ENCODE data around the gene CCDC137.

CCDC137 gene

GRCh38 chr17:81683584-81684441 lies 17.3 kb downstream of the CCDC137 start, which contains the start of the genes ARL16 and HGS:
Gene ARL16, minus strand, starts transcription at chr17:81683797. Its CDS starts 44 bp downstream, at chr17:81683753.
Gene HGS, plus strand, starts transcription at chr17:81684011. Its CDS starts 56 bp downstream, at chr17:81684067.
- peak; percentile 98 for DNase-seq

GRCh38 chr17:81684442-81684911 lies 17.9 kb downstream of the CCDC137 start:
- no peak for DNase-seq

GRCh38 chr17:81685108-81685507 lies 18.6 kb downstream of the CCDC137 start:
- peak; percentile 73 for DNase-seq

- no peak for DNase-seq
These were observed 20.1 kb downstream of the CCDC137 start for GRCh38 chr17:81686614-81687013.

GRCh38 chr17:81687770-81688541 lies 21.4 kb downstream of the CCDC137 start:
- no peak for DNase-seq

GRCh38 chr17:81688616-81689015 lies 22.1 kb downstream of the CCDC137 start:
- no peak for DNase-seq

GRCh38 chr17:81690066-81690465 lies 23.5 kb downstream of the CCDC137 start:
- no peak for DNase-seq

GRCh38 chr17:81690549-81690948 lies 24.0 kb downstream of the CCDC137 start:
- DNase-seq: no peak

- DNase-seq: no peak
These were observed 24.7 kb downstream of the CCDC137 start for GRCh38 chr17:81691196-81691595.

- no peak for DNase-seq
These were observed 25.1 kb downstream of the CCDC137 start for GRCh38 chr17:81691608-81692007.

GRCh38 chr17:81693509-81694210 lies 27.1 kb downstream of the CCDC137 start:
- DNase-seq: no peak

- DNase-seq: no peak
These were observed 28.3 kb downstream of the CCDC137 start for GRCh38 chr17:81694810-81695209.

GRCh38 chr17:81695211-81695610 lies 28.7 kb downstream of the CCDC137 start:
- no peak for DNase-seq

- no peak for DNase-seq
These were observed 29.3 kb downstream of the CCDC137 start for GRCh38 chr17:81695801-81696200.

GRCh38 chr17:81696218-81696941 lies 29.8 kb downstream of the CCDC137 start:
- DNase-seq: no peak

GRCh38 chr17:81697261-81698044 lies 30.9 kb downstream of the CCDC137 start:
- DNase-seq: no peak

- DNase-seq: no peak
These were observed 34.1 kb downstream of the CCDC137 start for GRCh38 chr17:81700353-81701287.

GRCh38 chr17:81701288-81702071 lies 34.9 kb downstream of the CCDC137 start:
- no peak for DNase-seq

Measured in HCEC 1CT (cell line).